Stimulated activated CD8-positive, alpha-beta memory T cell treated with anti-CD3 and anti-CD28 coated beads, Interleukin-12 subunit alpha, Interleukin-12 subunit beta, amount 100 ng/mL, for 24 hours (primary cell): ENCODE measurements around the gene PRR16.

Experiments
- DNase-seq: peaks from one replicate; pipeline ENCODE4 v3.0.0-alpha.2; 2020; ENCODE audit errors: extremely low read depth

Gene PRR16

GRCh38 chr5:120512791-120513650 is 48.9 kb downstream of the PRR16 start:
- no peak for DNase-seq

GRCh38 chr5:120516805-120517204 is 52.7 kb downstream of the PRR16 start:
- no peak for DNase-seq

GRCh38 chr5:120517607-120518252 is 53.6 kb downstream of the PRR16 start:
- DNase-seq: no peak

- DNase-seq: no peak
Observed at GRCh38 chr5:120518581-120518980, 54.5 kb downstream of the PRR16 start.

- DNase-seq: no peak
Observed at GRCh38 chr5:120527251-120527650, 63.2 kb downstream of the PRR16 start.

- DNase-seq: no peak
Observed at GRCh38 chr5:120528609-120529008, 64.5 kb downstream of the PRR16 start.

- no peak for DNase-seq
Observed at GRCh38 chr5:120529386-120529785, 65.3 kb downstream of the PRR16 start.

GRCh38 chr5:120531215-120531614 is 67.1 kb downstream of the PRR16 start:
- no peak for DNase-seq

- no peak for DNase-seq
Observed at GRCh38 chr5:120532835-120533234, 68.7 kb downstream of the PRR16 start.

GRCh38 chr5:120533581-120533980 is 69.5 kb downstream of the PRR16 start:
- no peak for DNase-seq

- DNase-seq: no peak
Observed at GRCh38 chr5:120535900-120536299, 71.8 kb downstream of the PRR16 start.

- no peak for DNase-seq
Observed at GRCh38 chr5:120538149-120538548, 74.0 kb downstream of the PRR16 start.

GRCh38 chr5:120538644-120539043 is 74.5 kb downstream of the PRR16 start:
- no peak for DNase-seq

- no peak for DNase-seq
Observed at GRCh38 chr5:120539471-120539870, 75.4 kb downstream of the PRR16 start.

GRCh38 chr5:120540097-120540496 is 76.0 kb downstream of the PRR16 start:
- DNase-seq: no peak

GRCh38 chr5:120544043-120544442 is 79.9 kb downstream of the PRR16 start:
- no peak for DNase-seq

GRCh38 chr5:120545007-120545406 is 80.9 kb downstream of the PRR16 start:
- no peak for DNase-seq

- DNase-seq: no peak
Observed at GRCh38 chr5:120545951-120546350, 81.9 kb downstream of the PRR16 start.

- DNase-seq: no peak
Observed at GRCh38 chr5:120546922-120547321, 82.8 kb downstream of the PRR16 start.

GRCh38 chr5:120550358-120550757 is 86.3 kb downstream of the PRR16 start:
- no peak for DNase-seq

- DNase-seq: no peak
Observed at GRCh38 chr5:120552638-120553037, 88.5 kb downstream of the PRR16 start.

GRCh38 chr5:120555345-120555744 is 91.2 kb downstream of the PRR16 start:
- DNase-seq: no peak

- no peak for DNase-seq
Observed at GRCh38 chr5:120564013-120564412, 99.9 kb downstream of the PRR16 start.
